Measurements from ENCODE around the gene RELN. TPM values are rescaled to one million over a fixed set of nuclear protein-coding genes. Genes with fewer than 3 reads are reported as not detected.
"Not testable (repeated sequence)": the region's sequence is repeated elsewhere in the genome, so short reads cannot be mapped to it uniquely, and the experiment has no call there.

RELN gene
- total RNA-seq = not detected

DNA sequence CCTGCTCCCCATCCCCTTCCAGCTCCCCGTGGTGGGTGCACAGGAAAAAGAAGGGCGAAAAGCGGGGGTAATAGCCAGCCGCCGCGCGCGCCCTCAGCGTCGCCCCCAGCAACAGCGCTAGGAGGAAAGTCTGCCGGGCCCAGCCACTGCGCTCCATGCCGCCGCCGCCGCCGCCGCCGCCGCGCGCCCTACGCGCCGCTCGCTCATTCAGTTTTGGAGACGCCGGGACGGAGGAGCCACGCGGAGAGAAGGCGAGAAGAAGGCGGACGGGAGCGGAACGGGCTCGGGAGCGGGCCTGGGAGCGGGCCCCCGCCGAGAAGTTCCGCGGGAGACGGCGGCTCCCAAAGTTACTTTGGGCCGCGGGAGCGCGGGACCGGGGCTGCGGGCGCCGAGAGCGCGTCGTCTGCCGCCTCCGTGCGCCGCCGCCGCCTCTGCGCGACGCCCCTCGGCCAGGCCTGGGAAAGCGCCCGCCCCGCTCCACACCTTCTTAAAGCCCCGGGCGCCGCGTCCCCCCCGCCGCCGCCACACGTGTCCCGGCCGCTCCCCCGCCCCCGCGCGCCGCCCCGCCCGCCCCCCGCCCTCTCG is at the start of gene RELN:
TSS of gene RELN (minus strand) at position 459 of the 585 bp plus-strand sequence. CDS start at position 157, 302 bp downstream.
- Mint-ChIP-seq H3K36me3 (no peaks in the 10 kb centered on the region), H3K27me3 (peaks cover 34 to 45% of the 10 kb centered on the region in 2 donors), H3K4me1 (ENCODE audit: low read depth in 2 of 2) (no peaks in the 10 kb centered on the region), H3K27ac (no peak within 1 kb of the TSS), H3K9me3 (no peaks in the 10 kb centered on the region), H3K4me3 (peak within 1 kb of the TSS; percentile 58)
- ATAC-seq (no peak), DNase-seq (ENCODE audit: low spot score) (peak; percentile 42)

DNA sequence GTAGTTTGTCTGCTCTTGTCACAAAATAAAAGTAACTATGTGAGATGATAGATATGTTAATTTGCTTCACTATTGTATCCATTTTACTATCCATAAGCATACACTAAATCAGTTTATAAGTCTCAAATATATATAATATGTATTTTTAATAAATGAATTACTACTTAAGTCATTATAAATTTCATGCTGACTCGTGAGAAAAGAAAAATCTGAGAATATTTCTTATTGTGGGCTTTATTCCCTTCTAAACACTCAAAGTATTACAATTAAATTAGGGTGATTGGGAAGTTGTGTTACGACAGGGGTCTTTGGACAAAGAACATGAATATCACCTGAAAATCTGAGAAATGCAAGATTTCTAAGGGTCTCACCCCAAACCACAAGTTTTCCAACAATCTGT is 48.7 kb upstream of the RELN start:
- H3K9me3 Mint-ChIP-seq = peaks cover 2% of the 10 kb centered on the region
- H3K4me3 Mint-ChIP-seq = no peak overlapping the region
- H3K36me3 Mint-ChIP-seq = peaks cover 5% of the 10 kb centered on the region
- no peaks in the 10 kb centered on the region for H3K4me1 Mint-ChIP-seq (ENCODE audit: low read depth in 2 of 2)
- ATAC-seq (no peak), DNase-seq (ENCODE audit: low spot score) (no peak)
- H3K27me3 Mint-ChIP-seq = peaks cover 0 to 30% of the 10 kb centered on the region in 2 donors
- no peak overlapping the region for H3K27ac Mint-ChIP-seq

DNA sequence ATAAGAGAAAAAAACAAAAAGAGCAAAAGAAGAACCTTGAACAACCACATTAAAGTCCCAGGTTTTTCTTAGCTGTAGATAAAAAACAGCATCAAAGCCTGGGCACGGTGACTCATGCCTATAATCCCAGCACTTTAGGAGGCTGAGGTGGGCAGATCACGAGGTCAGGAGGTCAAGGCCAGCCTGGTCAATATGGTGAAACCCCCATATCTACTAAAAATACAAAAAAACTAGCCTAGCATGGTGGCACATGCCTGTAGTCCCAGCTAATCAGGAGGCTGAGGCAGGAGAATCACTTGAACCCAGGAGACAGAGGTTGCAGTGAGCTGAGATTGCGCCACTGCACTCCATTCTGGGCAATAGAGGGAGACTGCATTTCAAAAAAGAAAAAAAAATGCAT is 47.4 kb upstream of the RELN start:
- not testable (repeated sequence) for H3K9me3 Mint-ChIP-seq; ATAC-seq; H3K4me1 Mint-ChIP-seq (ENCODE audit: low read depth in 2 of 2); H3K4me3 Mint-ChIP-seq; DNase-seq (ENCODE audit: low spot score); H3K27ac Mint-ChIP-seq; H3K36me3 Mint-ChIP-seq
- H3K27me3 Mint-ChIP-seq = peaks cover 0 to 34% of the 10 kb centered on the region in 2 donors

DNA sequence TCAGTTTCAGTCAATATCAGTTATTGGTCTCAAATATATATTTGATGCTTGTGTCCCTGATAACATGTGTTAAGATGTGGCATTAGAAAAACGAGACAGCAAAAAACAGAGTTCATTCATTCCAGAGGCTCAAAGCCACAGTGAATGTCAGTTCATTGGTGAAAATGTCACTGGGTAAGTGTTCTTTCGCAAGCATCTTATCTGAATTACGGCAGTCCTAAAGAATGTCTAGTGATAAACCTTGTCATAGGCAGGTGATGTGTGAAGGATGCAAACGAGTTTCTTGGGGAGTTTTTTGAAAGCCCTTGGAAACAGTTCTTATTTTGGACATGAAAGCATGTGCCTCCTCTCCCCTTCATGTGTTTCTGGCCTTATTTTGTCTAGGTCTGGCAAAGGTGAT is 45.9 kb upstream of the RELN start:
- ATAC-seq = no peak
- Mint-ChIP-seq H3K27ac (no peak overlapping the region), H3K4me1 (ENCODE audit: low read depth in 2 of 2) (no peaks in the 10 kb centered on the region), H3K9me3 (peaks cover 6% of the 10 kb centered on the region), H3K36me3 (peaks cover 5% of the 10 kb centered on the region), H3K27me3 (peaks cover 0 to 26% of the 10 kb centered on the region in 2 donors), H3K4me3 (no peak overlapping the region)
- DNase-seq (ENCODE audit: low spot score) = no peak

DNA sequence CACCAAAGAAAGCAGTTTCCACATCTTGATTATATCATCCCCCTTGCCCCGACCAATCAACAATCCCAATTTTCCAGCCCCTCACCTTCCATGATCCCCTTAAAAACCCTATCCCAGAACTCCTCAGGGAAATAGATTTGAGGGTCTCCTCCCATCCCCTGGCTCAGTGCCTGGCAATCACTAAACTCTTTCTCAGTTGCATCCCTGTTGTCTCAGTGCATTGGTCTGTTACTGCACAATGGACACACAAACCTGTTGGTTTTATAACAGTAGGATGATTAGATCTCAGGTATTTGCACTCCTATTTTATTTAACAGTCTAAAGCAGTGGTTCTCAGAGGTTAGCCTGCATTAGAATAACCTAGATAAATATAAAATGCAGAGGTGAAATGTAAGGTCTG is 45.2 kb upstream of the RELN start:
- no peaks in the 10 kb centered on the region for H3K4me1 Mint-ChIP-seq (ENCODE audit: low read depth in 2 of 2)
- H3K27me3 Mint-ChIP-seq = peaks cover 0 to 26% of the 10 kb centered on the region in 2 donors
- no peak for ATAC-seq
- H3K9me3 Mint-ChIP-seq = peaks cover 6% of the 10 kb centered on the region
- no peak for DNase-seq (ENCODE audit: low spot score)
- no peak overlapping the region for H3K27ac Mint-ChIP-seq
- no peak overlapping the region for H3K4me3 Mint-ChIP-seq
- H3K36me3 Mint-ChIP-seq = peaks cover 5% of the 10 kb centered on the region

DNA sequence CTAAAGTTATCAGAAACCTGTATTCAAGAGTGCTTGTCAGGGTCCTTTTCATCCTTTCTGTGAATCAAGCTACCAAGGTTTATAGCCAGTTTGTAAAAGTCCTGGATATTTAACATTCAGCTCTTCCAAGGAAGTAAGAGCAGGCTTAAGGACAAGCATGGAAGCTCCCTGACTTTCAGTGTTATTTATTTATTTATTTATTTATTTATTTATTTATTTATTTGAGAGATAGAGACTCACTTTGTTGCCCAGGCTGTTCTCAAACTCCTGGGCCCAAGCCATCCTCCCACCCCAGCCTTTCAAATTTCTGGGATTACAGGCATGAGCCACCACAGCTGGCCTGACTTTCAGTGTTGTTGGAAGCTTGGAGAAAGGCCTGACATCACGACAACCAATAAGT is 44.4 kb upstream of the RELN start:
- peaks cover 6% of the 10 kb centered on the region for H3K9me3 Mint-ChIP-seq
- H3K27ac Mint-ChIP-seq = no peak overlapping the region
- no peak for DNase-seq (ENCODE audit: low spot score)
- peaks cover 0 to 26% of the 10 kb centered on the region in 2 donors for H3K27me3 Mint-ChIP-seq
- H3K4me1 Mint-ChIP-seq (ENCODE audit: low read depth in 2 of 2) = no peaks in the 10 kb centered on the region
- H3K36me3 Mint-ChIP-seq = peaks cover 5% of the 10 kb centered on the region
- no peak overlapping the region for H3K4me3 Mint-ChIP-seq
- ATAC-seq = no peak

DNA sequence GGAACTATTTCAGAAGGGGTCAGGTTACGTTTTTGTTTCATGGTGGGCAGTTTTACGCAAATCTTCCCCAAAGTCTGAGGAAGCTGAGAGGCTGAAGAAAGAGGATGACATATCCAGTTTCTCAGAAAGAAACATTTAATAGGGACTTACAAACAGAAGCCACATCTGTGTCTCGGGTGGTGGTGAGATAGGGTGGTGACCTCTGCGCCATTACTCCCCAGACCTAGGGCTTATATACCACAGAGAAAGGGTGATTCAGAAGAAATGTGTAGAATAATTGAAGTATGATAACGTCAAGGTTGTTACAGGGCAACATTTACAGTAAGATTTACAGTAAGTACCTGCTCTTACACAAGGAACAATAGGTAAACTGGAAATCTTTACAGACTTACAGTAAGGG is 43.0 kb upstream of the RELN start:
- no peaks in the 10 kb centered on the region for H3K4me1 Mint-ChIP-seq (ENCODE audit: low read depth in 2 of 2)
- peaks cover 6% of the 10 kb centered on the region for H3K9me3 Mint-ChIP-seq
- DNase-seq (ENCODE audit: low spot score) (no peak), ATAC-seq (no peak)
- H3K4me3 Mint-ChIP-seq = no peak overlapping the region
- H3K36me3 Mint-ChIP-seq = peaks cover 5% of the 10 kb centered on the region
- no peak overlapping the region for H3K27ac Mint-ChIP-seq
- H3K27me3 Mint-ChIP-seq = peaks cover 0 to 26% of the 10 kb centered on the region in 2 donors

DNA sequence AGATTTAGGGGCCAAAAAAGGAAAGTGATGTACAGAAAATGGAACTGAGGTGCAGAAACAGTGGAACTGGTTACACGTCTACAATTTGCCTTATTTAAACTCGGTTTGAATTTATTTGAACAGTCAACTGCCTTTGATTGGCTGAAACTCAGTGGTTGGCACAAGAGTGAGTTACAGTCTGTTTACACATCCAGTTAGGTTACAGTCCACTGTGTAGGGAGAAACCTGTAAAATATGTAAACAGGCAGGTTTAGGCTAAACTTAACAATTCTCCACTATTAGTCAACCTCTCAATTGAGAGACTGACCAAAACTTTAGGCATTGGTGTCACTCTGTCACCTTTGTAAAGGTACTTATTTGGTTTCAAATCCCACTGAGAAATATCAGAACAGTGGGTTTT is 40.3 kb upstream of the RELN start:
- DNase-seq (ENCODE audit: low spot score) (no peak), ATAC-seq (no peak)
- Mint-ChIP-seq H3K27ac (no peak overlapping the region), H3K27me3 (peaks cover 0 to 12% of the 10 kb centered on the region in 2 donors), H3K36me3 (peaks cover 4% of the 10 kb centered on the region), H3K4me3 (no peak overlapping the region), H3K4me1 (ENCODE audit: low read depth in 2 of 2) (no peaks in the 10 kb centered on the region), H3K9me3 (peaks cover 4% of the 10 kb centered on the region)

DNA sequence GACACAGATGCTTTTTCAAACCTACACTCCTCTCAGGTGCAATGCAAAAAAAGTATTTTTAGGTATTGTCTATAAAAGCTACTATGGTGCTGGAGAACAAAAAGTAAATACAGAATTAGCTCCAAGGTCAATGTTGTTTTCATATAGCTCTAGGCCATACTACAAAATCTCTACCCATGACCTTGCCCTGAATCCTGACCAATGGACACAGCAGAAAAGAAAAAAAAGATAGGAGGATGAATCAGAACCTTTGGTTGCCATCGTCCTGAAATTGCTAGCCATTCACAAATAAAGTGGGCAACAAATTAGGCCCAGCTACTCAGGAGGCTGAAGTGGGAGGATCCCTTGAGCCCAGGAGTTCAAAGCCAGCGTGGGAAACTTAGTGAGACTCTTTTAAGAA is 35.2 kb upstream of the RELN start:
- Mint-ChIP-seq H3K4me3 (no peak overlapping the region), H3K27ac (no peak overlapping the region), H3K27me3 (peaks cover 0 to 6% of the 10 kb centered on the region in 2 donors), H3K36me3 (no peaks in the 10 kb centered on the region), H3K9me3 (peaks cover 2% of the 10 kb centered on the region), H3K4me1 (ENCODE audit: low read depth in 2 of 2) (no peaks in the 10 kb centered on the region)
- ATAC-seq (no peak), DNase-seq (ENCODE audit: low spot score) (no peak)

DNA sequence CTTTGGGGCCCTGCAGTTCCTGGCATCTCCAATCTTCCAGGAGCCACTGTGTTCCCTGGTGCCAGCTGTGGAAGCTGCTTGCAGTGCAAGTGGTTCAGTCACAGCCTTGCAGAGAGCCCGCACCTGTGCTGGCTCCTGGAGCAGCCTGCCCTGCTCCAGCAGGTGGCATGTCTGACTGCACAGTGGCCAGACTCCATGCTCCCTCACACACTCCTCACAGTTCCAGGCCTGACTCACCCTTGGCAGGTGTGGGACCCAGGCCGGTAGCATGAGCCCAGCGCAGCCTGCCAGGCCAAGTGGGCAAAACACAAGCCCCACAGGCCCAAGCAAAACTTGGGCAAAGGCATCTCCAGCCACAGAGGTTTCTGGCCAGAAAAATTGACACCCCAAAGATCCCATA is 33.6 kb upstream of the RELN start:
- no peaks in the 10 kb centered on the region for H3K4me1 Mint-ChIP-seq (ENCODE audit: low read depth in 2 of 2)
- H3K36me3 Mint-ChIP-seq = no peaks in the 10 kb centered on the region
- no peak overlapping the region for H3K27ac Mint-ChIP-seq
- peaks cover 2% of the 10 kb centered on the region for H3K9me3 Mint-ChIP-seq
- H3K27me3 Mint-ChIP-seq = peaks cover 0 to 7% of the 10 kb centered on the region in 2 donors
- no peak for DNase-seq (ENCODE audit: low spot score)
- no peak for ATAC-seq
- H3K4me3 Mint-ChIP-seq = no peak overlapping the region

DNA sequence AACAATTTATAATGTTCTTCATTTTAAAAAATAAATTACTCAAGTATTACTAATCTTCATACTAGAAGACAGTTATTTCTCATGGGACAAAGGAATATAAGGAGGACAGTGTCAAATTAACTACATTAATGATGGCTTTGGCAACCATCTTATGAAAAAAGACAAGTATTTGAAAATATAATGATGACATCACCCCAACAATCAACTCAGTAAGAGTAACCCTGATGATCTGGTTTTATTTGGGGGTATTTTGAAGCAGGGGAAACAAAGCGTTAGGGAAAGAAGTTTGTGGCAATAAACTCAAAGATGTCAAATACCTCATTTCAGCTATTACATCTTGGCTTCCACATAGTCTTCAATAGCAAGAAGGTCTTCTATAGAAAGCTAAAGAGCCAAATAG is 29.0 kb upstream of the RELN start:
- Mint-ChIP-seq H3K4me3 (no peak overlapping the region), H3K4me1 (ENCODE audit: low read depth in 2 of 2) (no peaks in the 10 kb centered on the region), H3K9me3 (peaks cover 5% of the 10 kb centered on the region), H3K36me3 (no peaks in the 10 kb centered on the region), H3K27ac (no peak overlapping the region), H3K27me3 (peaks cover 0 to 7% of the 10 kb centered on the region in 2 donors)
- DNase-seq (ENCODE audit: low spot score) = no peak
- ATAC-seq = no peak

DNA sequence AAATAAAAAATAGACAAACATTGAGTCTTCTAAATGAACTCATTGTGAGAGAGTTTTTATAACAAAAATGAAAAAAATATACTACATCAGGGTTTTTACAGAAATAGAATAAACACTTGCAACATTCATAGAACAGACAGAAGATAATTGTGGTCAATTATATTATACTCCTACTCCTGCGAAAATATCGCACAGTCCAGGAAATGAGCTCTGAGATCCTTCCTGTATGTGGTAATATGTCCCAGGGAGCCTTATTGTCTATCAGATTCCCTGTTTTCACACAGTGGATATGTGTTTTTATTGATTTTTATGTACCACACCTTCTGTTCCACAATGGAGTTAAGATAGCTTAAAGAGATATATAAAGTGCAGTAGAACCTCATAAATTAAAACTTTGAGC is 27.5 kb upstream of the RELN start:
- ATAC-seq (no peak), DNase-seq (ENCODE audit: low spot score) (no peak)
- H3K4me1 Mint-ChIP-seq (ENCODE audit: low read depth in 2 of 2) = no peaks in the 10 kb centered on the region
- peaks cover 5% of the 10 kb centered on the region for H3K9me3 Mint-ChIP-seq
- no peak overlapping the region for H3K4me3 Mint-ChIP-seq
- no peaks in the 10 kb centered on the region for H3K36me3 Mint-ChIP-seq
- peaks cover 0 to 7% of the 10 kb centered on the region in 2 donors for H3K27me3 Mint-ChIP-seq
- no peak overlapping the region for H3K27ac Mint-ChIP-seq

DNA sequence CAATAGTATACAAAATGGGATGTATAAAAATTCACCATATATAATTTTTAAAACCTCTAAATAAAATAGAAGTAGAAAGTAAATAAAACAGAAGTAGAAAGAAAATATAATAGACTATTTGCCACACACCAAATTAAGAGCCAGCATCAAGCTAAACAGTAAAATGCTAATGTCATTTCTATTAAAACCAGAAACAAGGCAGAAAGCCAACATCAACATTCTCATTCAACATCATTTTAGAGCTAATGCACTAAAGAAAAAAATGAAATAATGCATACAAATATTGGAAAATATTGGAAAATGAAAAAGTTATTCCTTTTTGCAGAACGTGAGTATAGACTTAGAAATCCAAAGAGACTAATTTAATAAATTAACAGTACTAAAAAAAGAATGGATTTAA is 23.4 kb upstream of the RELN start:
- no peak for DNase-seq (ENCODE audit: low spot score)
- Mint-ChIP-seq H3K27ac (no peak overlapping the region), H3K4me3 (no peak overlapping the region), H3K36me3 (no peaks in the 10 kb centered on the region), H3K9me3 (peaks cover 3% of the 10 kb centered on the region), H3K4me1 (ENCODE audit: low read depth in 2 of 2) (no peaks in the 10 kb centered on the region), H3K27me3 (no peaks in the 10 kb centered on the region)
- ATAC-seq = no peak

DNA sequence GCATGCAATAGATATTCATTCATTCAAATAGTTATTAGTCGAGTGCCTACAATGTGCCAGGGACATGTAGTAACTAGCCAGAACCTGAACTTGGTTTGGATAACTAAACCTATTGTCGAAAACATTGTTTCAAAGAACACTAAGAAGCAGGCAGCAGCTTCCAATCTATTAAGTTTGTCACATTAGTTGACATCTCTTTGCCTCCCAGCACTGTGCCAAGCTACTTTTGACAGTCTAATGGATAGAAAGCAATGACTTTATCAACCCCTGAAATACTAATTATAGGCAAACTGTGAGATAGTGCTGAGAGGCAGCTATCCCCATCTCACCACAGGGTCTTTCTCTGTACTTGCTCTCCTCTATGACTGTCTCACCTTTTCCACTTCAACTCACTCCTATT is 22.4 kb upstream of the RELN start:
- H3K9me3 Mint-ChIP-seq = peaks cover 3% of the 10 kb centered on the region
- DNase-seq (ENCODE audit: low spot score) = no peak
- no peak for ATAC-seq
- no peak overlapping the region for H3K4me3 Mint-ChIP-seq
- H3K4me1 Mint-ChIP-seq (ENCODE audit: low read depth in 2 of 2) = no peaks in the 10 kb centered on the region
- no peaks in the 10 kb centered on the region for H3K27me3 Mint-ChIP-seq
- H3K27ac Mint-ChIP-seq = no peak overlapping the region
- H3K36me3 Mint-ChIP-seq = no peaks in the 10 kb centered on the region

All from natural killer cell treated with Interleukin-12 subunit alpha and Interleukin-12 subunit beta and Interleukin-15 and Interleukin-18, amount 100 ng/mL, for 72 hours (primary cell).